ENCODE results near the gene IDH3B. TPM values are rescaled to one million over a fixed set of nuclear protein-coding genes. Genes with fewer than 3 reads are reported as not detected.

The IDH3B gene
- total RNA-seq, 1 experiment from 2014 or later = 132 TPM

DNA sequence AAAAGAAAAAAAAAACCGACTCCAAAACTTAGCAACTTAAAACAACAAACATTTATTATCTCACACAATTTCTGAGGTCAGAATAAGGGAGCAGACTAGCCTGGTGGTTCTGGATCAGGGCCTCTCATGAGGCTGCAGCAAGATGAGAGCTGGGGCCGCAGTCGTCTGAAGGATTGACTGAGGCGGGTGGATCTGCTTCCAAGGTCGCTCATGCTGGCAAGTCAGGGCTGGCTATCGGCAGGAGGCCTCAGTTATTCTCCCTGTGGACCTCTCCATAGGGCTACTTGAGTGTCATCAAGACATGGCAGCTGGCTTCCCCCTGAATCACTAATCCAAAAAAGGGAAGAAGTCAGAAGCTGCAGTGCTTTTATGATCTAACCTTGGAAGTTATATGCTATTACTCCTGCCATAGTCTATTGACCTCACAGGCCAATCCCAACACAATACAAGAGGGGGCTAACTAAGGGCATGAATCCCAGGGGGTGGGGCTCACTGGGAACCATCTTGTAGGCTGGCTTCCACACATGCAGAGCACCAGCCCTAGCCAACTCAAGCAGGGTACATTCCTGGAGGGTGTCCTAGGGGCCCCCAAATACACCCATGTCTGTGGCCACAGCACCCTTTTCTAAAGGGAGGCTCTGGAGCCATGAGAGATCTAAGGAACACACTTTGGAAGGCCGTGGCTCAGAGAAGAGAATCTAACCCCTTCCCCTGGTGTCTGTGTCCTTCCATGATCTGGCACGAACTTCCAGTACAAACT lies 39.9 kb upstream of the IDH3B start:
- Histone ChIP-seq H2AFZ (ENCODE audit: low read depth, low read length, poor library complexity, severe bottlenecking) (no peak overlapping the region), H3K27ac (ENCODE audit: low read depth, low read length) (no peak overlapping the region), H4K20me1 (ENCODE audit: insufficient read depth) (no peaks in the 10 kb centered on the region), H3K36me3 (ENCODE audit: control insufficient read depth in 1 of 2, insufficient read depth in 2 of 2, low read length in 2 of 2) (no peaks in the 10 kb centered on the region), H3K79me2 (ENCODE audit: insufficient read depth, low read length) (no peaks in the 10 kb centered on the region), H3K9me3 (ENCODE audit: control insufficient read depth in 1 of 2, insufficient read depth in 1 of 2, low read depth in 1 of 2, low read length in 2 of 2) (no peaks in the 10 kb centered on the region), H3K4me2 (ENCODE audit: low read length) (no peak overlapping the region), H3K4me3 (replicated peaks in 1 of 2; ENCODE audit: low read depth in 1 of 2, low read length in 2 of 2) (no peak overlapping the region), H3K27me3 (ENCODE audit: insufficient read depth, low read length) (no peaks in the 10 kb centered on the region), H3K9ac (ENCODE audit: low read length) (no peak overlapping the region), H3K4me1 (ENCODE audit: control insufficient read depth in 1 of 2, insufficient read depth in 2 of 2, low read length in 2 of 2) (no peaks in the 10 kb centered on the region), H3K9me2 (ENCODE audit: insufficient read depth) (no peaks in the 10 kb centered on the region)
- ChIA-PET POLR2A (no interaction called here), CTCF (interaction anchor here (0.6 kb wide), 1 partner anchor 10 kb away, joined by 5 read pairs; no protein-coding TSS in a partner anchor), RAD21 (ENCODE audit: low non-redundant PET in 1 of 2, low total read pairs in 2 of 2, uncharacterized antibody in 2 of 2, unreplicated experiment in 2 of 2) (no interaction called here)
- TF ChIP-seq POLR2AphosphoS5 (IDR thresholded peaks at IDR 0.05; ENCODE audit: low read depth, low read length) (no peak), YY1 (IDR thresholded peaks at IDR 0.05; ENCODE audit: extremely low read depth, insufficient replicate concordance, low read depth, low read length) (no peak), SIN3A (IDR thresholded peaks at IDR 0.05; ENCODE audit: low read depth) (no peak), EZH2phosphoT487 (IDR thresholded peaks at IDR 0.05; ENCODE audit: borderline replicate concordance) (no peak)
- TF ChIP-seq, protein P1, sequence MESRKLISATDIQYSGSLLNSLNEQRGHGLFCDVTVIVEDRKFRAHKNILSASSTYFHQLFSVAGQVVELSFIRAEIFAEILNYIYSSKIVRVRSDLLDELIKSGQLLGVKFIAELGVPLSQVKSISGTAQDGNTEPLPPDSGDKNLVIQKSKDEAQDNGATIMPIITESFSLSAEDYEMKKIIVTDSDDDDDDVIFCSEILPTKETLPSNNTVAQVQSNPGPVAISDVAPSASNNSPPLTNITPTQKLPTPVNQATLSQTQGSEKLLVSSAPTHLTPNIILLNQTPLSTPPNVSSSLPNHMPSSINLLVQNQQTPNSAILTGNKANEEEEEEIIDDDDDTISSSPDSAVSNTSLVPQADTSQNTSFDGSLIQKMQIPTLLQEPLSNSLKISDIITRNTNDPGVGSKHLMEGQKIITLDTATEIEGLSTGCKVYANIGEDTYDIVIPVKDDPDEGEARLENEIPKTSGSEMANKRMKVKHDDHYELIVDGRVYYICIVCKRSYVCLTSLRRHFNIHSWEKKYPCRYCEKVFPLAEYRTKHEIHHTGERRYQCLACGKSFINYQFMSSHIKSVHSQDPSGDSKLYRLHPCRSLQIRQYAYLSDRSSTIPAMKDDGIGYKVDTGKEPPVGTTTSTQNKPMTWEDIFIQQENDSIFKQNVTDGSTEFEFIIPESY (IDR thresholded peaks at IDR 0.05; ENCODE audit: extremely low read depth, insufficient replicate concordance, low read length) = no peak
- ATAC-seq (no peak), DNase-seq (ENCODE audit: low read depth, low spot score) (no peak)
- no TSS peak for BruUV-seq (replicated peaks)
- intact Hi-C loops (cut with micrococcal nuclease) = no loop called here

DNA sequence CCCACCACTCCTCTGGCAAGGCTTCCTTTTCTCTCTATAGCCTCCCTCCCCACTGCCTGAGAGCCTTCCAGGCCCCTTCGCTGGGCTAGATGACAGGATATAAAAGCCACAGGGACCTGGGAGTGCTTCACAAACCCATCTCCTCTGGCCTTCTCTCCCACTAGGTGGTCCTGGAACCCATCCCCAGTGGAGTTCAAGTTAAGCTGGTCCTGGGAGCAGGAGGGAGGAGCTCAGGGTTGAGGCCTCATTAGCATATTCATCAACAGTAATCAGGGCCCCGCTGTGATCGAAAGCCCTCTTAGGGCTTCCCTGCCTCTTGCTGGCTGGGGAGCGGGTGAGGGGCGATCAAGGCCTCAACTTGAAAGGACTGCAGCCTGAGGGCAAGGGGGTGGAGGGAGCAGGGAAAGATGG lies 37.7 kb upstream of the IDH3B start:
- TF ChIP-seq, protein P2, sequence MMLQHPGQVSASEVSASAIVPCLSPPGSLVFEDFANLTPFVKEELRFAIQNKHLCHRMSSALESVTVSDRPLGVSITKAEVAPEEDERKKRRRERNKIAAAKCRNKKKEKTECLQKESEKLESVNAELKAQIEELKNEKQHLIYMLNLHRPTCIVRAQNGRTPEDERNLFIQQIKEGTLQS (IDR thresholded peaks at IDR 0.05) = no peak
- TF ChIP-seq SRF (IDR thresholded peaks at IDR 0.05; ENCODE audit: low read depth) (no peak), ZNF274 (IDR thresholded peaks at IDR 0.05; ENCODE audit: low read depth, low read length) (no peak), EZH2phosphoT487 (IDR thresholded peaks at IDR 0.05; ENCODE audit: borderline replicate concordance) (no peak), EGR1 (IDR thresholded peaks at IDR 0.05; ENCODE audit: low read depth) (no peak), TCF7L2 (IDR thresholded peaks at IDR 0.05; ENCODE audit: borderline replicate concordance, extremely low read depth, insufficient read depth, insufficient read length) (no peak)
- TF ChIP-seq, protein P3, sequence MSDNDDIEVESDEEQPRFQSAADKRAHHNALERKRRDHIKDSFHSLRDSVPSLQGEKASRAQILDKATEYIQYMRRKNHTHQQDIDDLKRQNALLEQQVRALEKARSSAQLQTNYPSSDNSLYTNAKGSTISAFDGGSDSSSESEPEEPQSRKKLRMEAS (IDR thresholded peaks at IDR 0.05) = no peak
- no peak overlapping the region for H3K4me3 ChIP-seq (replicated peaks in 1 of 2; ENCODE audit: low read depth in 1 of 2, low read length in 2 of 2)
- no peaks in the 10 kb centered on the region for H3K9me3 ChIP-seq (ENCODE audit: control insufficient read depth in 1 of 2, insufficient read depth in 1 of 2, low read depth in 1 of 2, low read length in 2 of 2)
- no peaks in the 10 kb centered on the region for H3K9me2 ChIP-seq (ENCODE audit: insufficient read depth)
- H3K9ac ChIP-seq (ENCODE audit: low read length) = no peak overlapping the region
- H3K27me3 ChIP-seq (ENCODE audit: insufficient read depth, low read length) = no peaks in the 10 kb centered on the region
- no peak for DNase-seq (ENCODE audit: low read depth, low spot score)
- no peaks in the 10 kb centered on the region for H3K79me2 ChIP-seq (ENCODE audit: insufficient read depth, low read length)
- H2AFZ ChIP-seq (ENCODE audit: low read depth, low read length, poor library complexity, severe bottlenecking) = no peak overlapping the region
- BruUV-seq (replicated peaks) = no TSS peak
- no peak overlapping the region for H3K27ac ChIP-seq (ENCODE audit: low read depth, low read length)
- no peaks in the 10 kb centered on the region for H3K4me1 ChIP-seq (ENCODE audit: control insufficient read depth in 1 of 2, insufficient read depth in 2 of 2, low read length in 2 of 2)
- no peak overlapping the region for H3K4me2 ChIP-seq (ENCODE audit: low read length)
- no peaks in the 10 kb centered on the region for H3K36me3 ChIP-seq (ENCODE audit: control insufficient read depth in 1 of 2, insufficient read depth in 2 of 2, low read length in 2 of 2)
- ChIA-PET POLR2A (no interaction called here), CTCF (no interaction called here), RAD21 (ENCODE audit: low non-redundant PET in 1 of 2, low total read pairs in 2 of 2, uncharacterized antibody in 2 of 2, unreplicated experiment in 2 of 2) (no interaction called here)
- H4K20me1 ChIP-seq (ENCODE audit: insufficient read depth) = no peaks in the 10 kb centered on the region
- intact Hi-C loops (cut with micrococcal nuclease) = no loop called here
- no peak for ATAC-seq
